HG02759 (cell line): ENCODE results near the gene TSPO.

Experiments used
- ATAC-seq: cut with Tn5 transposase; IDR thresholded peaks from one replicate; pipeline ENCODE4 v1.9.1; 2021; ENCODE audit warnings: mild to moderate bottlenecking, moderate library complexity; ENCODE audit not compliant: unreplicated experiment

TSPO gene

GRCh38 chr22:43174941-43175531 is 23.7 kb downstream of the TSPO start:
- no peak for ATAC-seq

- ATAC-seq: no peak
Measured at GRCh38 chr22:43176090-43176489, 24.7 kb downstream of the TSPO start.

- ATAC-seq: no peak
Measured at GRCh38 chr22:43177479-43177878, 26.1 kb downstream of the TSPO start.

- ATAC-seq: no peak
Measured at GRCh38 chr22:43179146-43179910, 28.0 kb downstream of the TSPO start.

- ATAC-seq: no peak
Measured at GRCh38 chr22:43179911-43180195, 28.5 kb downstream of the TSPO start.

GRCh38 chr22:43180670-43181069 is 29.3 kb downstream of the TSPO start:
- no peak for ATAC-seq

GRCh38 chr22:43181321-43182076 is 30.1 kb downstream of the TSPO start:
- no peak for ATAC-seq

GRCh38 chr22:43182118-43182517 is 30.8 kb downstream of the TSPO start:
- no peak for ATAC-seq

- no peak for ATAC-seq
Measured at GRCh38 chr22:43182726-43183125, 31.4 kb downstream of the TSPO start.

GRCh38 chr22:43183496-43184277 is 32.3 kb downstream of the TSPO start:
- ATAC-seq: no peak

GRCh38 chr22:43185860-43186261 is 34.5 kb downstream of the TSPO start:
- ATAC-seq: no peak

- ATAC-seq: peak; percentile 46
Measured at GRCh38 chr22:43186272-43187170, 35.2 kb downstream of the TSPO start, which contains the start of gene TTLL12. TTLL12 (minus strand) TSS chr22:43187134; CDS start chr22:43187069, 65 bp downstream.

- ATAC-seq: peak; percentile 90
Measured at GRCh38 chr22:43187171-43188099, 36.1 kb downstream of the TSPO start.

GRCh38 chr22:43188829-43189545 is 37.6 kb downstream of the TSPO start:
- ATAC-seq: no peak

- no peak for ATAC-seq
Measured at GRCh38 chr22:43191831-43192230, 40.5 kb downstream of the TSPO start.

GRCh38 chr22:43197271-43197941 is 46.0 kb downstream of the TSPO start:
- no peak for ATAC-seq

GRCh38 chr22:43198126-43198525 is 46.8 kb downstream of the TSPO start:
- ATAC-seq: no peak

GRCh38 chr22:43198936-43199335 is 47.6 kb downstream of the TSPO start:
- ATAC-seq: no peak
